ENCODE data around the gene GJA3. TPM values are rescaled to one million over a fixed set of nuclear protein-coding genes. Genes with fewer than 3 reads are reported as not detected.

GJA3 gene
- total and polyA plus RNA-seq, 10 of the 15 experiments (the other 5 are each of a cell fraction or from before 2014, with no cell fraction given): 0.03 to 0.11 (median 0.04) TPM; not detected in 5

GRCh38 chr13:20182231-20182846, 21.5 kb upstream of the GJA3 start:
- WGBS (ENCODE audit: insufficient coverage, insufficient replicate concordance, low lambda C conversion rate, missing lambda C conversion rate): 20% methylated on average over 5 of the region's 5 CpGs
- TF ChIP-seq MEF2B (IDR thresholded peaks at IDR 0.05; ENCODE audit: partially characterized antibody, poor library complexity, severe bottlenecking) (peak; percentile 84), CTCF (IDR thresholded peaks at IDR 0.05 in 2 of 3, conservative IDR thresholded peaks at IDR 0.05 in 1 of 3; ENCODE audit: control insufficient read depth in 2 of 3, extremely low read depth in 1 of 3, insufficient read depth in 1 of 3, low read depth in 3 of 3, low read length in 3 of 3) (peak; percentile 76 to 85 (median 85)), TARDBP (IDR thresholded peaks at IDR 0.05; ENCODE audit: borderline replicate concordance) (no peak), RAD21 (IDR thresholded peaks at IDR 0.05; ENCODE audit: insufficient read depth, low read depth, low read length) (peak; percentile 79), SMC3 (IDR thresholded peaks at IDR 0.05; ENCODE audit: borderline replicate concordance, low read length) (peak; percentile 89), NFXL1 (IDR thresholded peaks at IDR 0.05; ENCODE audit: borderline replicate concordance) (no peak), NFIC (IDR thresholded peaks at IDR 0.05; ENCODE audit: low read depth, low read length) (no peak), MTA3 (IDR thresholded peaks at IDR 0.05; ENCODE audit: borderline replicate concordance, low read length) (no peak), BHLHE40 (IDR thresholded peaks at IDR 0.05; ENCODE audit: borderline replicate concordance in 1 of 2, low read depth in 2 of 2, low read length in 1 of 2) (0 out of 4 replicates have a peak, but pooled peaks of 1 of the 2 experiments have one; percentile 27)
- Histone ChIP-seq H3K27me3 (replicated peaks in 1 of 2; ENCODE audit: control insufficient read depth in 2 of 2, insufficient read depth in 2 of 2, low read length in 1 of 2) (no peaks in the 10 kb centered on the region), H3K27ac (ENCODE audit: control insufficient read depth, insufficient read depth) (no peak overlapping the region), H2AFZ (ENCODE audit: control insufficient read depth, low read depth, low read length) (no peak overlapping the region), H3K4me2 (ENCODE audit: control insufficient read depth, insufficient read depth) (no peak overlapping the region), H3K9ac (ENCODE audit: control insufficient read depth, insufficient read depth, low read length) (no peak overlapping the region), H3K4me3 (no peak overlapping the region), H3K36me3 (ENCODE audit: control insufficient read depth in 2 of 2, insufficient read depth in 2 of 2, low read length in 1 of 2) (no peaks in the 10 kb centered on the region), H4K20me1 (ENCODE audit: control insufficient read depth, insufficient read depth) (no peaks in the 10 kb centered on the region), H3K9me3 (replicated peaks; ENCODE audit: control insufficient read depth, insufficient read depth, low read length) (no peaks in the 10 kb centered on the region), H3K4me1 (ENCODE audit: control insufficient read depth, insufficient read depth, low read length) (no peaks in the 10 kb centered on the region), H3K79me2 (ENCODE audit: control insufficient read depth, insufficient read depth, low read length) (no peaks in the 10 kb centered on the region)
- ChIA-PET SMC1A (ENCODE audit: uncharacterized antibody, unreplicated experiment) (interaction anchor here (0.9 kb wide), 1 partner anchor 305 kb away, joined by 3 read pairs; no protein-coding TSS in a partner anchor), CTCF (interaction anchor here (0.6 to 9.6 kb wide), 4 partner anchors 13 to 310 kb away, joined by 3 to 67 read pairs (median 10); no protein-coding TSS in a partner anchor), POLR2A (no interaction called here), RAD21 (ENCODE audit: unreplicated experiment) (interaction anchor here (1.2 to 1.5 kb wide), 2 partner anchors 9 to 743 kb away, joined by 3 read pairs; no protein-coding TSS in a partner anchor)
- intact Hi-C loops (cut with micrococcal nuclease; ENCODE audit: unreplicated experiment) (loop anchor here (1.0 kb wide), 2 partner anchors 307 to 743 kb away; no protein-coding TSS in a partner anchor), in situ Hi-C loops (cut with MboI) (loop anchor here (5.0 to 25.0 kb wide), 2 partner anchors 655 to 740 kb away; no protein-coding TSS in a partner anchor)
- no TSS peak for BruUV-seq (replicated peaks)
- peak; percentile 35 for DNase-seq (ENCODE audit: low read depth, low spot score)
- ATAC-seq: peak; percentile 97
- peak; percentile 94 for FAIRE-seq

Measured in GM12878 (cell line).